ENCODE results near the gene KRTAP5-8.

GRCh38 chr11:71525938-71526495 is 11.8 kb upstream of the KRTAP5-8 start:
- TF ChIP-seq POLR2A (IDR thresholded peaks at IDR 0.05): no peak
- no peak for TF ChIP-seq CTCF (IDR thresholded peaks at IDR 0.05)

Data from right lobe of liver (tissue), 4 donors.